ENCODE measurements around the gene IFNL1. TPM values are rescaled to one million over a fixed set of nuclear protein-coding genes. Genes with fewer than 3 reads are reported as not detected.
"Not testable (repeated sequence)": the region's sequence is repeated elsewhere in the genome, so short reads cannot be mapped to it uniquely, and the experiment has no call there.

IFNL1 gene
- total RNA-seq, 2 experiments from 2014 or later: not detected

- no peak for DNase-seq
- H3K9me3 Mint-ChIP-seq: no peaks in the 10 kb centered on the region
- no peak for ATAC-seq (ENCODE audit: poor library complexity)
- peak overlapping the region; percentile 84 for H3K4me3 Mint-ChIP-seq
- intact Hi-C loops (cut with DNase I, micrococcal nuclease): loop anchor here in 1 of 2 experiments (10.0 kb wide), 1 partner anchor 937 kb away; no protein-coding TSS in a partner anchor
- H3K27me3 Mint-ChIP-seq: no peaks in the 10 kb centered on the region
- ChIA-PET CTCF (no interaction called here), POLR2A (interaction anchor here (0.7 kb wide), 1 partner anchor 621 kb away, joined by 4 read pairs; no protein-coding TSS in a partner anchor)
- no peaks in the 10 kb centered on the region for H3K9me3 ChIP-seq (ENCODE audit: control insufficient read depth in 1 of 2, insufficient read depth in 1 of 2, low read length in 2 of 2)
- H3K36me3 Mint-ChIP-seq (ENCODE audit: low read depth): peaks cover 77% of the 10 kb centered on the region
- no peak overlapping the region for H3K27ac ChIP-seq (ENCODE audit: low read depth in 1 of 2, low read length in 2 of 2)
- H3K4me1 Mint-ChIP-seq (ENCODE audit: low read depth): peaks cover 65% of the 10 kb centered on the region
- H3K4me1 ChIP-seq (ENCODE audit: insufficient read depth, low read length): peaks cover 91% of the 10 kb centered on the region
- no peaks in the 10 kb centered on the region for H3K27me3 ChIP-seq (ENCODE audit: control insufficient read depth in 1 of 2, insufficient read depth in 2 of 2, low read length in 2 of 2)
- H3K27ac Mint-ChIP-seq: peak overlapping the region; percentile 95
- H3K4me3 ChIP-seq (ENCODE audit: low read length): no peak overlapping the region
- peaks cover 53% of the 10 kb centered on the region for H3K36me3 ChIP-seq (ENCODE audit: insufficient read depth, low read length)
- TF ChIP-seq, protein P1, sequence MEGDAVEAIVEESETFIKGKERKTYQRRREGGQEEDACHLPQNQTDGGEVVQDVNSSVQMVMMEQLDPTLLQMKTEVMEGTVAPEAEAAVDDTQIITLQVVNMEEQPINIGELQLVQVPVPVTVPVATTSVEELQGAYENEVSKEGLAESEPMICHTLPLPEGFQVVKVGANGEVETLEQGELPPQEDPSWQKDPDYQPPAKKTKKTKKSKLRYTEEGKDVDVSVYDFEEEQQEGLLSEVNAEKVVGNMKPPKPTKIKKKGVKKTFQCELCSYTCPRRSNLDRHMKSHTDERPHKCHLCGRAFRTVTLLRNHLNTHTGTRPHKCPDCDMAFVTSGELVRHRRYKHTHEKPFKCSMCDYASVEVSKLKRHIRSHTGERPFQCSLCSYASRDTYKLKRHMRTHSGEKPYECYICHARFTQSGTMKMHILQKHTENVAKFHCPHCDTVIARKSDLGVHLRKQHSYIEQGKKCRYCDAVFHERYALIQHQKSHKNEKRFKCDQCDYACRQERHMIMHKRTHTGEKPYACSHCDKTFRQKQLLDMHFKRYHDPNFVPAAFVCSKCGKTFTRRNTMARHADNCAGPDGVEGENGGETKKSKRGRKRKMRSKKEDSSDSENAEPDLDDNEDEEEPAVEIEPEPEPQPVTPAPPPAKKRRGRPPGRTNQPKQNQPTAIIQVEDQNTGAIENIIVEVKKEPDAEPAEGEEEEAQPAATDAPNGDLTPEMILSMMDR (IDR thresholded peaks at IDR 0.05): no peak
Measured at GRCh38 chr19:39332293-39332692, 36.1 kb downstream of the IFNL1 start.

DNA sequence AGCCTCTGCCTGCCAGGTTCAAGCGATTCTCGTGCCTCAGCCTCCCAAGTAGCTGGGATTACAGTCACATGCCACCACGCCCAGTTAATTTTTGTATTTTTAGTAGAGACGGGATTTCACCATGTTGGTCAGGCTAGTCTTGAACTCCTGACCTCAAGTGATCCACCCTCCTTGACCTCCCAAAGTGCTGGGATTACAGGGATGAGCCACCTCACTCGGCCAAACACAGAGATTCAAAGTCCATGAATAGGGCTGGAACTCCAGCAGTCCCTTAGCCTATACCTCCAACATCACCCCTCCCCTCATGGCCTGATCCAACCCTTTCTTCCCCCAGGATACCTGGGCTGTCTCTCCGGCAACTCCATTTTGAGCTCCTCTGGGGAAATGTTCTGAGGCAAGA is 36.5 kb downstream of the IFNL1 start:
- H3K36me3 ChIP-seq (ENCODE audit: insufficient read depth, low read length): peaks cover 48% of the 10 kb centered on the region
- Mint-ChIP-seq H3K36me3 (ENCODE audit: low read depth) (peaks cover 72% of the 10 kb centered on the region), H3K4me1 (ENCODE audit: low read depth) (peaks cover 70% of the 10 kb centered on the region), H3K4me3 (peak overlapping the region; percentile 84), H3K27ac (peak overlapping the region; percentile 95)
- intact Hi-C loops (cut with DNase I, micrococcal nuclease): loop anchor here in 1 of 2 experiments (10.0 kb wide), 1 partner anchor 938 kb away; no protein-coding TSS in a partner anchor
- DNase-seq; H3K27me3 Mint-ChIP-seq; H3K27me3 ChIP-seq (ENCODE audit: control insufficient read depth in 1 of 2, insufficient read depth in 2 of 2, low read length in 2 of 2); H3K27ac ChIP-seq (ENCODE audit: low read depth in 1 of 2, low read length in 2 of 2); H3K9me3 Mint-ChIP-seq; ATAC-seq (ENCODE audit: poor library complexity); CTCF ChIA-PET; H3K9me3 ChIP-seq (ENCODE audit: control insufficient read depth in 1 of 2, insufficient read depth in 1 of 2, low read length in 2 of 2); H3K4me3 ChIP-seq (ENCODE audit: low read length): not testable (repeated sequence)
- POLR2A ChIA-PET: interaction anchor here (0.6 kb wide), 1 partner anchor 212 kb away, joined by 3 read pairs; no protein-coding TSS in a partner anchor
- peaks cover 91% of the 10 kb centered on the region for H3K4me1 ChIP-seq (ENCODE audit: insufficient read depth, low read length)

- H3K4me3 ChIP-seq (ENCODE audit: low read length): peak overlapping the region; percentile 13
- ChIA-PET POLR2A (interaction anchor here (0.6 to 1.2 kb wide), 2 partner anchors 102 to 211 kb away, joined by 3 read pairs; partner anchors contain the start of gene RPS16), CTCF (no interaction called here)
- no peaks in the 10 kb centered on the region for H3K9me3 ChIP-seq (ENCODE audit: control insufficient read depth in 1 of 2, insufficient read depth in 1 of 2, low read length in 2 of 2)
- intact Hi-C loops (cut with DNase I, micrococcal nuclease): loop anchor here in 1 of 2 experiments (10.0 kb wide), 1 partner anchor 939 kb away; no protein-coding TSS in a partner anchor
- H3K36me3 Mint-ChIP-seq (ENCODE audit: low read depth): peaks cover 65% of the 10 kb centered on the region
- peaks cover 69% of the 10 kb centered on the region for H3K4me1 Mint-ChIP-seq (ENCODE audit: low read depth)
- H3K27me3 ChIP-seq (ENCODE audit: control insufficient read depth in 1 of 2, insufficient read depth in 2 of 2, low read length in 2 of 2): no peaks in the 10 kb centered on the region
- no peaks in the 10 kb centered on the region for H3K9me3 Mint-ChIP-seq
- peaks cover 89% of the 10 kb centered on the region for H3K4me1 ChIP-seq (ENCODE audit: insufficient read depth, low read length)
- no peak for DNase-seq
- peaks cover 41% of the 10 kb centered on the region for H3K36me3 ChIP-seq (ENCODE audit: insufficient read depth, low read length)
- H3K27ac ChIP-seq (ENCODE audit: low read depth in 1 of 2, low read length in 2 of 2): peak overlapping the region in 1 of 2 donors; percentile 51
- peak overlapping the region; percentile 95 for H3K27ac Mint-ChIP-seq
- peak overlapping the region; percentile 84 for H3K4me3 Mint-ChIP-seq
- no peaks in the 10 kb centered on the region for H3K27me3 Mint-ChIP-seq
- TF ChIP-seq, protein P1 (IDR thresholded peaks at IDR 0.05): no peak
- ATAC-seq (ENCODE audit: poor library complexity): no peak
Measured at GRCh38 chr19:39333507-39333906, 37.3 kb downstream of the IFNL1 start.

Measured in CD4-positive, alpha-beta T cell (primary cell).